Thymus (tissue), 14 donors: Measurements from ENCODE around the gene CFL1. TPM values are rescaled to one million over a fixed set of nuclear protein-coding genes. Genes with fewer than 3 reads are reported as not detected.
A peak's percentile ranks its signal among the peaks of the same experiment; 100 is the strongest.

Experiments used
- DNase-seq, 9 donors: peaks; one replicate each; pipeline ENCODE4 v3.0.0-alpha.2; 2013; ENCODE audit warnings: low spot score in 9 of 9, low read depth in 6 of 9, missing footprints in 1 of 9
- H3K27ac ChIP-seq, 2 donors: one replicate each; pipeline ENCODE4 v1.5.1; 2013; ENCODE audit warnings: control low read depth in 1 of 2, low read depth in 1 of 2, low read length in 1 of 2, mild to moderate bottlenecking in 1 of 2, moderate library complexity in 1 of 2
- H3K27me3 ChIP-seq, 2 donors: one replicate each; pipeline ENCODE4 v1.5.1; 2013; ENCODE audit warnings: low read length in 1 of 2; ENCODE audit not compliant: control insufficient read depth in 2 of 2, insufficient read depth in 1 of 2
- H3K36me3 ChIP-seq, 2 donors: one replicate each; pipeline ENCODE4 v1.5.1; 2013; ENCODE audit warnings: low read length in 1 of 2, mild to moderate bottlenecking in 1 of 2, moderate library complexity in 1 of 2; ENCODE audit not compliant: control insufficient read depth in 2 of 2, insufficient read depth in 2 of 2
- H3K4me1 ChIP-seq, 2 donors: one replicate each; pipeline ENCODE4 v1.5.1; 2013; ENCODE audit warnings: low read length in 2 of 2; ENCODE audit not compliant: control insufficient read depth in 2 of 2, insufficient read depth in 2 of 2
- H3K4me3 ChIP-seq, 2 donors: one replicate each; pipeline ENCODE4 v1.5.1; 2013; ENCODE audit warnings: low read length in 2 of 2, control low read depth in 1 of 2, mild to moderate bottlenecking in 1 of 2
- H3K9me3 ChIP-seq, 2 donors: one replicate each; pipeline ENCODE4 v1.5.1; 2013; ENCODE audit warnings: low read length in 1 of 2, mild to moderate bottlenecking in 1 of 2; ENCODE audit not compliant: control insufficient read depth in 2 of 2, insufficient read depth in 1 of 2
- WGBS: extraction: QIAGEN DNeasy Blood & Tissue Kit; methylation state at CpG from one replicate; pipeline ENCODE4 v1.1.7; 2013; 5-methylcytosine and 5-hydroxymethylcytosine counted together
- long read RNA-seq, 10 donors: transcript quantifications; one replicate each; lab custom pipeline, GENCODE V29; 2026
- polyA plus RNA-seq: library from polyadenylated mRNA; stranded (reverse); fragments of 200-250 nt; gene quantifications from one replicate; pipeline ENCODE4 v1.2.3, GENCODE V29; 2013
- total RNA-seq: library from RNA; stranded (reverse); fragments of 120-200 nt; gene quantifications from one replicate; pipeline ENCODE4 v1.2.4, GENCODE V29; 2013
- donor health status: healthy.

CFL1 gene
- total RNA-seq (1,006 TPM), polyA plus RNA-seq (673 TPM)
- long read RNA-seq, donor 1, transcript CFL1-201 (4 exons, 1,234 nt), result major isoform, 86 of 90 reads
- long read RNA-seq, donor 1, partial matches to known transcripts, result 0 of 90 reads
- long read RNA-seq, donor 1, other reads (novel, unspliced or antisense), result 0 of 90 reads
- long read RNA-seq, donor 2, result 0 reads
- long read RNA-seq, donor 3, transcript CFL1-201 (4 exons, 1,234 nt), result major isoform, 676 of 781 reads
- long read RNA-seq, donor 3, transcript CFL1-209 (3 exons, 647 nt), result minor isoform, 39 of 781 reads
- long read RNA-seq, donor 3, transcript CFL1-210 (2 exons, 1,509 nt), result minor isoform, 27 of 781 reads
- long read RNA-seq, donor 3, partial matches to known transcripts, result 31 of 781 reads
- long read RNA-seq, donor 3, other reads (novel, unspliced or antisense), result 6 of 781 reads
- long read RNA-seq, donor 4, transcript CFL1-201 (4 exons, 1,234 nt), result major isoform, 409 of 478 reads
- long read RNA-seq, donor 4, transcript CFL1-209 (3 exons, 647 nt), result minor isoform, 29 of 478 reads
- long read RNA-seq, donor 4, transcript CFL1-210 (2 exons, 1,509 nt), result minor isoform, 16 of 478 reads
- long read RNA-seq, donor 4, partial matches to known transcripts, result 14 of 478 reads
- long read RNA-seq, donor 4, other reads (novel, unspliced or antisense), result 10 of 478 reads
- long read RNA-seq, donor 5, transcript CFL1-209 (3 exons, 647 nt), result minor isoform, 58 of 1,117 reads
- long read RNA-seq, donor 5, transcript CFL1-210 (2 exons, 1,509 nt), result minor isoform, 42 of 1,117 reads
- long read RNA-seq, donor 5, transcript CFL1-201 (4 exons, 1,234 nt), result major isoform, 997 of 1,117 reads
- long read RNA-seq, donor 5, partial matches to known transcripts, result 18 of 1,117 reads
- long read RNA-seq, donor 5, other reads (novel, unspliced or antisense), result 0 of 1,117 reads
- long read RNA-seq, donor 6, transcript CFL1-201 (4 exons, 1,234 nt), result major isoform, 492 of 566 reads
- long read RNA-seq, donor 6, transcript CFL1-210 (2 exons, 1,509 nt), result minor isoform, 12 of 566 reads
- long read RNA-seq, donor 6, transcript CFL1-209 (3 exons, 647 nt), result minor isoform, 43 of 566 reads
- long read RNA-seq, donor 6, partial matches to known transcripts, result 11 of 566 reads
- long read RNA-seq, donor 6, other reads (novel, unspliced or antisense), result 5 of 566 reads
- long read RNA-seq, donor 7, transcript CFL1-201 (4 exons, 1,234 nt), result major isoform, 609 of 669 reads
- long read RNA-seq, donor 7, transcript CFL1-210 (2 exons, 1,509 nt), result minor isoform, 28 of 669 reads
- long read RNA-seq, donor 7, transcript CFL1-209 (3 exons, 647 nt), result minor isoform, 29 of 669 reads
- long read RNA-seq, donor 7, partial matches to known transcripts, result 0 of 669 reads
- long read RNA-seq, donor 7, other reads (novel, unspliced or antisense), result 0 of 669 reads
- long read RNA-seq, donor 8, transcript CFL1-210 (2 exons, 1,509 nt), result minor isoform, 12 of 396 reads
- long read RNA-seq, donor 8, transcript CFL1-209 (3 exons, 647 nt), result minor isoform, 18 of 396 reads
- long read RNA-seq, donor 8, transcript CFL1-201 (4 exons, 1,234 nt), result major isoform, 315 of 396 reads
- long read RNA-seq, donor 8, partial matches to known transcripts, result 51 of 396 reads
- long read RNA-seq, donor 8, other reads (novel, unspliced or antisense), result 0 of 396 reads
- long read RNA-seq, donor 9, transcript CFL1-210 (2 exons, 1,509 nt), result minor isoform, 27 of 514 reads
- long read RNA-seq, donor 9, transcript CFL1-209 (3 exons, 647 nt), result minor isoform, 29 of 514 reads
- long read RNA-seq, donor 9, transcript CFL1-201 (4 exons, 1,234 nt), result major isoform, 448 of 514 reads
- long read RNA-seq, donor 9, partial matches to known transcripts, result 10 of 514 reads
- long read RNA-seq, donor 9, other reads (novel, unspliced or antisense), result 0 of 514 reads
- long read RNA-seq, donor 10, transcript CFL1-209 (3 exons, 647 nt), result minor isoform, 37 of 566 reads
- long read RNA-seq, donor 10, transcript CFL1-201 (4 exons, 1,234 nt), result major isoform, 493 of 566 reads
- long read RNA-seq, donor 10, transcript CFL1-210 (2 exons, 1,509 nt), result minor isoform, 17 of 566 reads
- long read RNA-seq, donor 10, partial matches to known transcripts, result 18 of 566 reads
- long read RNA-seq, donor 10, other reads (novel, unspliced or antisense), result 0 of 566 reads

- peak; percentile 87 to 98 (median 96) for DNase-seq
- Histone ChIP-seq H3K27ac (peak within 1 kb of the TSS; percentile 97 to 99), H3K4me3 (peak within 1 kb of the TSS; percentile 75 to 93), H3K4me1 (peaks cover 22 to 45% of the 10 kb centered on the region in 2 donors), H3K36me3 (peaks cover 50 to 54% of the 10 kb centered on the region in 2 donors), H3K27me3 (no peaks in the 10 kb centered on the region), H3K9me3 (peaks cover 0 to 11% of the 10 kb centered on the region in 2 donors)
- under 1% methylated on average over 92 of the region's 92 CpGs for WGBS
Measured at GRCh38 chr11:65857853-65858680, at the start of gene CFL1. CFL1 (minus strand) TSS chr11:65858180; CDS start chr11:65858099, 81 bp downstream.

- peaks cover 0 to 12% of the 10 kb centered on the region in 2 donors for H3K27me3 ChIP-seq
- no peak for DNase-seq
- H3K4me3 ChIP-seq, result no peak overlapping the region
- H3K4me1 ChIP-seq, result peaks cover 0 to 23% of the 10 kb centered on the region in 2 donors
- H3K27ac ChIP-seq, result no peak overlapping the region
- H3K9me3 ChIP-seq, result no peaks in the 10 kb centered on the region
- 97% methylated on average over 5 of the region's 5 CpGs for WGBS
- no peaks in the 10 kb centered on the region for H3K36me3 ChIP-seq
Measured at GRCh38 chr11:65906602-65907001, 48.6 kb upstream of the CFL1 start.

DNA sequence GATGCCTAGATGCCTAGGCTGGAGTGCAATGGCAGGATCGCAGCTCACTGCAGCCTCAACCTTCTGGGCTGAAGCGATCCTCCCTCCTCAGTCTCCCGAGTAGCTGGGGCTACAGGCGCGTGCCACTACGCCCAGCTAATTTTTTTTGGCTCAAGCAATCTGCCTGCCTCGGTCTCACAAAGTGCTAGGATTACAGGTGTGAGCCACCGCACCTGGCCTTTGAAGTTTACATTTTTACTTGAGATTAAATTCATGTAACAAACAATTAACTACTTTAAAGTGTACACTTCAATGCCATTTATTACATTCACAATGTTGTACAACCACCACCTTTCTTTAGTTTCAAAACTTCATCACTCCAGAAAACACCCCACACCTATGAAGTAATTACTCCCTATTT lies 45.7 kb upstream of the CFL1 start:
- WGBS, result 92% methylated on average over 8 of the region's 8 CpGs
- Histone ChIP-seq H3K4me3 (no peak overlapping the region), H3K9me3 (no peaks in the 10 kb centered on the region), H3K27ac (no peak overlapping the region), H3K4me1 (peaks cover 18 to 39% of the 10 kb centered on the region in 2 donors), H3K27me3 (peaks cover 17 to 39% of the 10 kb centered on the region in 2 donors), H3K36me3 (no peaks in the 10 kb centered on the region)
- no peak for DNase-seq

- H3K27ac ChIP-seq, result no peak overlapping the region
- H3K4me1 ChIP-seq, result peaks cover 18 to 42% of the 10 kb centered on the region in 2 donors
- H3K9me3 ChIP-seq, result no peaks in the 10 kb centered on the region
- 32% methylated on average over 5 of the region's 5 CpGs for WGBS
- H3K27me3 ChIP-seq, result peaks cover 22 to 46% of the 10 kb centered on the region in 2 donors
- no peak overlapping the region for H3K4me3 ChIP-seq
- no peaks in the 10 kb centered on the region for H3K36me3 ChIP-seq
- DNase-seq, result no peak
Measured at GRCh38 chr11:65903068-65903481, 45.1 kb upstream of the CFL1 start.

DNA sequence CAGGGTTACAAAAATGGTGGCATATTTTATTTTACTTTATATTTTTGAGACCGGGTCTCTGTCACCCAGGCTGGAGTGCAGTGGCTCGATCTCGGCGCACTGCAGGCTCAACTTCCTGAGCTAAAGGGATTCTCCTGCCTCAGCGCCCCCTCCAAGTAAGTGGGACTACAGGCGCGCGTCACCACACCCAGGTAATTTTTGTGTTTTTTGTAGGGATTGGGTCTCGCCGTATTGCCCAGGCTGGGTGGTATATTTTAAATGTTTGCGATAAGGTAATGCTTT lies 42.9 kb upstream of the CFL1 start:
- Histone ChIP-seq H3K36me3 (no peaks in the 10 kb centered on the region), H3K4me1 (peaks cover 18 to 42% of the 10 kb centered on the region in 2 donors), H3K9me3 (no peaks in the 10 kb centered on the region), H3K27ac (no peak overlapping the region), H3K27me3 (peaks cover 22 to 61% of the 10 kb centered on the region in 2 donors), H3K4me3 (no peak overlapping the region)
- DNase-seq, result no peak
- 93% methylated on average over 11 of the region's 11 CpGs for WGBS

DNA sequence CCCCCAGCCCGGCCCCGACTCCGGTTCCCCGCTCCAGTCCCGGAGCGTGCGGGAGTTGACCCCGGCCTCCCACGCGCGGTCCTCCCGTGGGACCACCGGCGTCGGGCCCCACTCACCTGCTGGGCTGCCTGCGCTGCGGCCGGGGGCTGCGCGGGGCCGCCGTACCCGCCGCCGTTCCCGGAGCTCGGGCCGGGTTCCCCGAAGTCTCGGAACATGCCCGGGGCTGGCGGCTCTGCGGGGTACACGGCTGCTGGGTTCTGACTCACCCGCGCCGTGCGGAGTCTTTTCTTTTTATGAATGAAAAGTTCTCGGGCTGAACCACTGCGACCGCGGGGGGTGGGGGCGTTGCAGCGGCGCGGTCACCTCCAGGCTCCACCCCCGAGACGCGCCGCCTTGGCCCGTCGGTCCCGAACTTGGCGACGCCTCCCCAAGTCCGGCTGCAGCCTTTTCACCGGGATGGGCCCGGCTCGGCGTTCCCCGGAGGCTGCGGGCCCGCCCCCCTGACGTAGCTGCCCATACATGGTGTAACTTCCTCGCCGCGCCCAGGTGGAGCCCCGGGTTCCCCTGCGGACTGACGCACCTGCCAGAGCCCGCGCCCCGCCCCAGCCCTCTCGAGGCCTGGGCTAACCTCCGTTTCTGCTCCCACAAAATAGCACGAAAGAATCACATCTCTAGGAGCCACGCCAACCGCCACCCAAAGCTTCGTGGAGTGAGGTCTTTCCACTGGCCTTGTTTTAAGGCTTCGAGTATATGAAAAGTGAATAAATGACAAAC lies 42.3 kb upstream of the CFL1 start, which contains the start of gene FOSL1:
TSS of gene FOSL1 (minus strand) at position 264 of the 774 bp plus-strand sequence. CDS start at position 215, 49 bp downstream.
- peaks cover 18 to 42% of the 10 kb centered on the region in 2 donors for H3K4me1 ChIP-seq
- H3K27me3 ChIP-seq, result peaks cover 22 to 65% of the 10 kb centered on the region in 2 donors
- no peaks in the 10 kb centered on the region for H3K36me3 ChIP-seq
- H3K4me3 ChIP-seq, result peak within 1 kb of the TSS; percentile 32 to 58
- H3K9me3 ChIP-seq, result no peaks in the 10 kb centered on the region
- peak within 1 kb of the TSS in 1 of 2 donors; percentile 49 for H3K27ac ChIP-seq
- 2% methylated on average over 80 of the region's 80 CpGs for WGBS
- DNase-seq, result peak in 7 of 9 donors; percentile 64 to 88 (median 80)
